IPS-15b (cell line): ENCODE measurements around the gene MAGI2.
"Not testable (repeated sequence)": the region's sequence is repeated elsewhere in the genome, so short reads cannot be mapped to it uniquely, and the experiment has no call there.

Experiments
- H3K27me3 ChIP-seq: one replicate; pipeline ENCODE4 v1.6.1; 2013; ENCODE audit warnings: low read length; ENCODE audit not compliant: control insufficient read depth, insufficient read depth
- H3K36me3 ChIP-seq: one replicate; pipeline ENCODE4 v1.6.1; 2013; ENCODE audit warnings: low read length; ENCODE audit not compliant: control insufficient read depth, insufficient read depth
- H3K4me1 ChIP-seq: one replicate; pipeline ENCODE4 v1.6.1; 2013; ENCODE audit warnings: mild to moderate bottlenecking, low read length; ENCODE audit not compliant: control insufficient read depth, insufficient read depth
- H3K4me3 ChIP-seq: one replicate; pipeline ENCODE4 v1.5.1; 2013; ENCODE audit warnings: low read depth, low read length
- H3K9ac ChIP-seq: one replicate; pipeline ENCODE4 v1.6.1; 2013; ENCODE audit warnings: low read depth, mild to moderate bottlenecking, low read length
- H3K9me3 ChIP-seq: one replicate; pipeline ENCODE4 v1.6.1; 2013; ENCODE audit warnings: mild to moderate bottlenecking, low read length; ENCODE audit not compliant: control insufficient read depth, insufficient read depth

Gene MAGI2

DNA sequence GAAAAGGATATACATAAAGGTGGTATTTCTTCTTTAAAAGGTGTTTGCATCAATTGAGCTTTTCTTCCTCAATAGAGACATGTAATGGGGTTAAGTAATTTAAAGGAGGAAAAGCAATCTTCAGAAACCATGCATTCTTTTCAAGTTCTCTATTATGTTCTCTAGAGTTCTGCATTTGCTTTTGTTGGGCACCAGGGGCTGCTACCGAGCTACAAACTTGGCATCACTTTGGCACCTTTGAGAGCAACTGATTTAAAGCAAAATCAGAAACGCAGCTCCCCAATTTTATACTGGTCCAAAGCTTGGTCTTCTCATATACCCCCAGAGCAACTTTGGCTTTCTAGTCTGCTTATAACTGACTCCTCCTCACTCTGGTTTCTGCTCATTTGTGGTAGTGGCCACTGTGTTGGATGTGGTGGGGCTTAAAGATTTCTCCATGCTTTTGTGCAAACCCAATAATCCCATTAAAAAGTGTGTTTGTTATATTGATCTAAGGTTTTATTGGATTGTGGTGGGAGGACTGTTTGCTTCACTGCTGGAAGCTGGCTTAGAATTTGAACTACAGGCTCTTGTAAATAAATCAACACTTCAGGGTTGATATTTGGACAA, 942.8 kb downstream of the MAGI2 start:
- no peaks in the 10 kb centered on the region for H3K27me3 ChIP-seq
- no peaks in the 10 kb centered on the region for H3K9me3 ChIP-seq
- H3K4me3 ChIP-seq, result no peak overlapping the region
- no peaks in the 10 kb centered on the region for H3K36me3 ChIP-seq
- peaks cover 3% of the 10 kb centered on the region for H3K4me1 ChIP-seq
- no peak overlapping the region for H3K9ac ChIP-seq

DNA sequence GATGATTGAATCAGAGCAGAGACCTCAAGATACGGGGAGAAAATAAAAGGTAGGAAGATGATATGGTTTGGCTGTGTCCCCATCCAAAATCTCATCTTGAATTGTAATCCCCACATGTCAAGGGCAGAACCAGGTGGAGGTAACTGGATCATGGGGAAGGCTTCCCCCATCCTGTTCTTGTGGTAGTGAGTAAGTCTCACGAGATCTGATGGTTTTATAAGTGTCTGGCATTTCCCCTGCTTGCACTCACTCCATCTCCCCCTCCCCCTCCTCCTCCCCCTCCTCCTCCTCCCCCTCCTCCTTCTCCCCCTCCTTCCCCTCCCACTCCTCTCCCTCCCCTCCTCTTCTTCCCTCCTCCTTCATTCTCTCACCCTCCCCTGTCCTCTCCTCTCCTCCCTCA, 950.2 kb downstream of the MAGI2 start:
- H3K4me3 ChIP-seq, H3K9ac ChIP-seq, H3K36me3 ChIP-seq, H3K27me3 ChIP-seq, H3K4me1 ChIP-seq, H3K9me3 ChIP-seq: not testable (repeated sequence)

DNA sequence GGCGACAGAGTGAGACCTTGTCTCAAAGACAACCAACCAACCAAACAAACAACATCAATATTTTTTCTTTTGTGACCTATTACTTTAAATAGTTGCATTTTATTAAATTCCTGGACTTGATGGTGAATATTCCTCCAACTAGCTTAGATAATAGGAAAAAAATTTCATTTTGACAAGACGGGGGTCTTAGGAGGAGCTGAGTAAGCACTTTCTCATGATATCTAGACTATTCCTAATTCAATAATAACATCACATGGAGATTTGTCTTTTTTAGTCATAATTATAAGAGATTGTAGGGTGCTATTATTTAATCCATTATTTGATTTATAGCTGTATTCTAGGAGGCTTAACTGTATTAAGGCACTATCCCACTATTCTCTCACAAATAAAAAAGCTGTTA, 952.4 kb downstream of the MAGI2 start:
- Histone ChIP-seq H3K4me1 (peaks cover 9% of the 10 kb centered on the region), H3K36me3 (no peaks in the 10 kb centered on the region), H3K9ac (no peak overlapping the region), H3K9me3 (no peaks in the 10 kb centered on the region), H3K27me3 (no peaks in the 10 kb centered on the region), H3K4me3 (no peak overlapping the region)

- Histone ChIP-seq H3K4me1 (peaks cover 9% of the 10 kb centered on the region), H3K36me3 (no peaks in the 10 kb centered on the region), H3K9ac (no peak overlapping the region), H3K9me3 (no peaks in the 10 kb centered on the region), H3K27me3 (no peaks in the 10 kb centered on the region), H3K4me3 (no peak overlapping the region)
Observed at GRCh38 chr7:78499971-78500370, 953.5 kb downstream of the MAGI2 start.

DNA sequence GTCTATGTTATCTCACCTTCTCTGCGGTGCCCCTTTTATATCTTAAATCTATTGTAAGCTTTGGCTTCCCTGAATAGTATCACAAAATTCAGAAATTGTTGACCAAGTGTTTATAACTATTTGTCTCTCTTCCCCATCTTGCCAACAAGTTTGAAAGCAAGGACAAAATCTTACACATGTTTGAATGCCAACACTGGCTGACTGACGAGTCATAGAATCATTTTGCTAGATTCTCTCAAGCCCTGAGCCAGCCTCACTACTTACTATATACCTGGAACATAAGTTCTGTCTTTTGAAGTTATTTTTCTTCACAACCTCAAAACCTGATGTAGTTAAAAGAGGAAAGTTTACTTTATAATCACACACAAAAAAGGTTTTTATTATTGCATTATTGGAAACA, 954.2 kb downstream of the MAGI2 start:
- H3K27me3 ChIP-seq, result no peaks in the 10 kb centered on the region
- H3K9me3 ChIP-seq, result no peaks in the 10 kb centered on the region
- no peaks in the 10 kb centered on the region for H3K36me3 ChIP-seq
- H3K4me1 ChIP-seq, result peaks cover 9% of the 10 kb centered on the region
- H3K9ac ChIP-seq, result no peak overlapping the region
- H3K4me3 ChIP-seq, result no peak overlapping the region

DNA sequence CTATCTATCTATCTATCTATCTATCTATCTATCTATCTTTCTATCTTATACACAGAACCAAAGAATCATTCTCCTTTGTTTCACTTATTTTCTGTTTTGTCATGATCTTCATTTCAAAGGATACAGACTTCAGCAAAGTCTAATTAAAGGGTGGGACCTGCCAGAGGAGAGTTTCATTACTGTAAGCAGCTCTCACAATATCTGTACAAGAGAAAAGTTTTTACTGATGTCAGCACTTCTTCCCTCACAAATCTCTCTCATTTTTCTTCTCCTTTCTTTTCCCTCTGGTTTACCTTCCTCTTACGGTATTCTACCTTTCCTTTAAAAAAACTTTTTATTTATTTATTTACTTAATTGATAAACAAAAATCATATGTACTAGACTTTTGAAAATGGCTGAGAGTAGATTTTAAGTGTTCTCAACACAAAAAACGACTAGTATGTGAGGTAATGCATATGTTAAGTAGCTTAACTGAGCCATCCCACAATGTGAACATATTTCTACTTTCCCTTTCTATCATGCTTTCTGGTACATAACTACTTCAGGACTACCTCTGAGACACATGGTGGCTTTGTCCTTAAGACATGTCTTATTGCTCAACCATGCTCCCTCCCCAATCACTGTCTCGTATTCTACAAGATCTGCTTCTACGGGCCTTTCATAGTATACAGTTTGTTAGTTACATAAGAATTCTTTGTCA, 955.6 kb downstream of the MAGI2 start:
- H3K4me3 ChIP-seq, result no peak overlapping the region
- H3K9ac ChIP-seq, result no peak overlapping the region
- no peaks in the 10 kb centered on the region for H3K9me3 ChIP-seq
- H3K4me1 ChIP-seq, result peaks cover 9% of the 10 kb centered on the region
- no peaks in the 10 kb centered on the region for H3K36me3 ChIP-seq
- H3K27me3 ChIP-seq, result no peaks in the 10 kb centered on the region

- no peaks in the 10 kb centered on the region for H3K36me3 ChIP-seq
- no peak overlapping the region for H3K4me3 ChIP-seq
- H3K27me3 ChIP-seq, result no peaks in the 10 kb centered on the region
- no peaks in the 10 kb centered on the region for H3K9me3 ChIP-seq
- H3K4me1 ChIP-seq, result peaks cover 19% of the 10 kb centered on the region
- no peak overlapping the region for H3K9ac ChIP-seq
Observed at GRCh38 chr7:78496096-78496630, 957.3 kb downstream of the MAGI2 start.

DNA sequence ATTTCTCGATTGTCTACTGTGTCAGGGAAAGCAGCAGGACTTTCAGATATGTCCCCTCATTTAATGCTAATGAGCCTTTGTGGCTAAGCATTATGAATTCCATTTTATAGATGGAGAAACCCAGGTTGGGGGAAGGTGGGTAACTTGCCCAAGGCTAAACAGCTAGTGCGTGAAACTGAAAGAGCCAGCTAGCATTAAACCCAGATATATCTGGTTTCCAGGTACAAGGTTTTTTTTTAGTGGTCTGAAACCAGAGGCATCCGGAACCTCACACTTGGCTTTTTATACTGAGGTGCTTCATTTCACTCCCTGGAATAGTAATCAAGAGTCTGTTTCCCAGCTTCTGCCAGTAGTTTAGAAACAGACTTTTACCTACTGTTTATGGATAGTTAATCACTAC, 960.1 kb downstream of the MAGI2 start:
- Histone ChIP-seq H3K9me3 (no peaks in the 10 kb centered on the region), H3K4me1 (peaks cover 26% of the 10 kb centered on the region), H3K9ac (no peak overlapping the region), H3K36me3 (no peaks in the 10 kb centered on the region), H3K27me3 (no peaks in the 10 kb centered on the region), H3K4me3 (no peak overlapping the region)

- Histone ChIP-seq H3K9me3 (no peaks in the 10 kb centered on the region), H3K4me3 (no peak overlapping the region), H3K9ac (no peak overlapping the region), H3K36me3 (no peaks in the 10 kb centered on the region), H3K4me1 (peaks cover 24% of the 10 kb centered on the region), H3K27me3 (no peaks in the 10 kb centered on the region)
Observed at GRCh38 chr7:78492146-78492545, 961.3 kb downstream of the MAGI2 start.

GRCh38 chr7:78490524-78490923, 962.9 kb downstream of the MAGI2 start:
- Histone ChIP-seq H3K27me3 (no peaks in the 10 kb centered on the region), H3K9ac (no peak overlapping the region), H3K4me3 (no peak overlapping the region), H3K9me3 (no peaks in the 10 kb centered on the region), H3K36me3 (no peaks in the 10 kb centered on the region), H3K4me1 (peaks cover 21% of the 10 kb centered on the region)

DNA sequence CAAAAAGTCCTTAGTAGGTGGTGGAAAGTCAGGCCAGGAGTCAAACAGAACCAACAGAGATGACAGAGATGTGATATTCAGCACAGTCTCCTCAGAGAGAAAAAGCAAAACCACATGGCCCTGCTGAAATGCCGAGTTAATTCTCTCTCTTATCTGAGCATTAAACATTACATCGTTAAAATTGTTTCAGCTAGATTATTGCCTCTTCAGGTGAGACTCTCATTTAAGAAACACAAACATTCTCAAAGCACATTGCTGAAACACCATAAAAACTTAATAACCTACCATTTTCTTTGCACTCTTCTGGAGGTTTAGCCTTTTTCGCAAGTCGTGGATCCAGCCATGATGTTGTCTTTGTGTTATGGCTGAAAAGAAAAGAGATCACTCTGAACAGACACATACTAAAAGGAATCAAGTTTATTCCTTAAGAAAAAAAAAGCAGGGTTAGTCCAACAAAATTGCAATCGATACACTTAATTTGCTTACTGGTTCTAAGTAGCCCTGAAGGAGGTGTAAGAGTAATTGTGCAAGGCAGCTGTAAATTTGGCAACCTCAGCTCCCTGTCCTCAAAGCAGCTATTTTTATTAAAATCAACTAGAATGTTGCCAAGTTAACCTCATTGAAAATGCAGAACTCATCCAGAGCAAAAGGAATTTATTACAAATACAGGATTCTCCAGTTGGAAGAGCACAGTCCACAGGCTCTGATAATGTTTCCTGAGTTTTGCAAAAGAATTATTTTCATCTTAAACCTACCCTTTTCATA, 963.8 kb downstream of the MAGI2 start:
- H3K27me3 ChIP-seq, result no peaks in the 10 kb centered on the region
- no peak overlapping the region for H3K4me3 ChIP-seq
- no peak overlapping the region for H3K9ac ChIP-seq
- no peaks in the 10 kb centered on the region for H3K36me3 ChIP-seq
- no peaks in the 10 kb centered on the region for H3K9me3 ChIP-seq
- H3K4me1 ChIP-seq, result peaks cover 21% of the 10 kb centered on the region

GRCh38 chr7:78487464-78487863, 966.0 kb downstream of the MAGI2 start:
- no peaks in the 10 kb centered on the region for H3K36me3 ChIP-seq
- no peaks in the 10 kb centered on the region for H3K27me3 ChIP-seq
- no peak overlapping the region for H3K4me3 ChIP-seq
- no peak overlapping the region for H3K9ac ChIP-seq
- no peaks in the 10 kb centered on the region for H3K9me3 ChIP-seq
- H3K4me1 ChIP-seq, result peaks cover 18% of the 10 kb centered on the region
